DMS53 treated with DMSO at 0.1 percent for 48 hours (cell line): ENCODE data around the gene GTF2IRD1.
A peak's percentile ranks its signal among the peaks of the same experiment; 100 is the strongest.
"Not testable (repeated sequence)": the region's sequence is repeated elsewhere in the genome, so short reads cannot be mapped to it uniquely, and the experiment has no call there.

ENCODE experiments used
- DNase-seq: peaks from one replicate; lab custom pipeline; 2025; ENCODE audit not compliant: unreplicated experiment; lab: John Stamatoyannopoulos, UW

Gene GTF2IRD1

GRCh38 chr7:74485611-74486010, 31.9 kb downstream of the GTF2IRD1 start:
- no peak for DNase-seq

GRCh38 chr7:74488518-74489030, 34.9 kb downstream of the GTF2IRD1 start:
- DNase-seq, result not testable (repeated sequence)

GRCh38 chr7:74489997-74490945, 36.6 kb downstream of the GTF2IRD1 start:
- DNase-seq, result no peak

DNA sequence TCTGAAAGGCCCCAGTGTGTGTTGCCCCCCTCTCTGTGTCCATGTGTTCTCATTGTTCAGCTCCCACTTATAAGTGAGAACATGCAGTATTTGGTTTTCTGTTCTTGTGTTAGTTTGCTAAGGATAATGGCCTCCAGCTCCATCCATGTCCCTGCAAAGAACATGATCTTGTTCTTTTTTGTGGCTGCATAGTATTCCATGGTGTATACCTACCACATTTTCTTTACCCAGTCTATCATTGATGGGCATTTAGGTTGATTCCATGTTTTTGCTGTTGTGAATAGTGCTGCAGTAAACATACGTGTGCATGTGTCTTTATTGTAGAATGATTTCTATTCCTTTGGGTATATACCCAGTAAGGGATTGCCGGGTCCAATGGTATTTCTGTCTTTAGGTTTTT, 37.8 kb downstream of the GTF2IRD1 start:
- not testable (repeated sequence) for DNase-seq

GRCh38 chr7:74493295-74493694, 39.6 kb downstream of the GTF2IRD1 start:
- DNase-seq, result no peak

- DNase-seq, result no peak
These were observed 40.4 kb downstream of the GTF2IRD1 start for GRCh38 chr7:74494076-74494548.

DNA sequence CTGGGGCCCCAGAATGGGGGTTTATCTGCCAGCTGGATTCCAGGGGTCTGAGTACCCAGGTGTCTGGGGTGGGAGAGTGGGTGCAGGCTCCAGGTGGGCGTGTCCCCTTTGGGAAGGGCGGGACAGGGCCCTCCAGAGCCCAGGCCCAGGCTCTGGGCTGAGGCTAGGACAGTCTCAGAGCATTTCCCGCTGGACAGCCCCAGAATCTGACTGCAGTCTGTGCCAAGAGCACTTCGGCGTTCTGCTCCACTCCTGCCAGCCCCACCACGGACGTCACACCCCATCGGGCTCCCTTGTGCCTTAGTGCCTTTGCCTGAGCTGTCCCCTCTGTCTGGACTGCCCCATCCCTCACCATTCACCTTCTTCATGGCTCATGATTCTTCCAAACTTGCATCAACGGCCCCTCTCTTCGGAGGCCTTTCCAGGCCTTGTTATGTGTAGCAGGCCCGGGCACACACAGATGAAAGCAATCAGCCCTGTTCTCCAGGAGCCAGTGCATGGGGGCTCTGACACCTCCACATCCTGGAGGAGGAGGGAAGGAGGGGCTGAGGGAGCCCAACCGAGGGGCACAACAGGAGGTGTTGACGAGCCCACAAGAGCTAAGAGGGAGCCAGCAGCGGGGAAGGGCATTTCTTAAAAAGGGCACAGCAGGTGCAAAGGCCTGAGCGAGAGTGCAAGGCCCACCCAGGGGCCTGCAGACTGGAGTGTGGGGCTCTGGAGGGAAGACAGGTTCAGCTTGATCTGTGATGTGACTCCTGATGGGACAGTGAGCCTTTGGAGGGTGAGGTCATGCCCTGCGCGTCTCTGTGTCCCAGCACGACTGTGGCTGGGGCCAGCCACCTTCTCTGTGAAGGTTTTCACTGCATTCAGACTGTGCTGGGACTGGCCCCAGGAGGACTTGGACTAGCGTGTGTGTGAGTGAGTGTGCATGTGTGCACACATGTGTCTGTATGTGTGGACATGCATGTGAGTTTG, 41.7 kb downstream of the GTF2IRD1 start:
- no peak for DNase-seq

GRCh38 chr7:74496272-74496671, 42.6 kb downstream of the GTF2IRD1 start:
- DNase-seq, result no peak

DNA sequence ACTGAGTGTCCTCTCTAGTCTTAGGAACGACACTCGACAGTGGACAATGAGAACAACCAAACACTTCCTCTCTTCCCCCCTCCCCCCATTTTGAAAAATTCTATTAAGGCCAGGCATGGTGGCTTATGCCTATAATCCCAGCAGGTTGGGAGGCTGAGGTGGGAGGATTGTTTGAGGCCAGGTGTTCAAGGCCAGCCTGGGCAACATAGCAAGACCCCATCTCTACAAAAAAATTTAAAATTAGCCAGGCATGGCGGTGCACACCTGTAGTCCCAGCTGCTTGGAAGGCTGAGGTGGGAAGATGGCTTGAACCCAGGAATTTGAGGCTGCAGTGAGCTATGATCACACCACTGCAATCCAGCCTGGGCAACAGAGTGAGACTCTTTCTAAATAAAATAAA, 43.1 kb downstream of the GTF2IRD1 start:
- not testable (repeated sequence) for DNase-seq

- DNase-seq, result no peak
These were observed 44.6 kb downstream of the GTF2IRD1 start for GRCh38 chr7:74498354-74498753.

- DNase-seq, result no peak
These were observed 45.5 kb downstream of the GTF2IRD1 start for GRCh38 chr7:74498996-74499834.

GRCh38 chr7:74499835-74500388, 46.2 kb downstream of the GTF2IRD1 start:
- no peak for DNase-seq

DNA sequence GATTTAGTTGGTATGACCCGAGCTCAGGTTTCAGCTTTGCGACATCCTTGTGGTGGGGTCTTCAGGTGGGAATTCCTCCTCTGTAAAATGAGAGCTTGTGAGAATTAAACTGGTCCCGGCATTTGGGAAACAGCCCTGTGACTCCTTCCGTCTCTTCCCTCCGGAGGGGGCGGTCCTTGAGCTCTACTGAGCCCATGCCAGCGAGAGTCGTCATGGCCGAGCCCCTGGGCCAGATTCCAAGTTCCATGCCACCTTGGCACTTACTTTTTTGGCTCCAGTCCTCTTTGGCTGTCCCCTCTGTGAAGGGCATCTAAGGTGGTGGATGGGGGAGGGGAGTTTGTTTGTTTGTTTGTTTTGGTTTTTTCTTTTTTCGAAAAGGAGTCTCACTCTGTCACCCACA, 47.6 kb downstream of the GTF2IRD1 start:
- no peak for DNase-seq

- DNase-seq, result peak; percentile 39
These were observed 48.6 kb downstream of the GTF2IRD1 start for GRCh38 chr7:74502216-74502891.

DNA sequence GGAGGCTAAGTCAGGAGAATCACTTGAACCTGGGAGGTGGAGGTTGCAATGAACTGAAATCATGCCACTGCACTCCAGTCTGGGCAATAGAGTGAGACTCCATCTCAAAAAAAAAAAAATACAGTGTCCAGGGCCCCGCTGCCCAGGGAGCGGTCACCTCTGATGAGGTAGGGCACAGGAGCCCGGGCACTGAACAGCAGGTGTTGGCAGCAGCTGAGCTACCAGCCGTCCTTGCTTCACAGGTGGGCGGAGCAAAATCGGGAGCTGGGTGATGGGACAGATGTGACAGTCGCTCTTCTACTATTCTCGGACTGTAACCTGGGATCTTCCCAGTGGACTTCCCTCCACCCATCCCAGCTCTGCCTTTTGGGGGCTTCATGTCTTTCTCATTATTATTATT, 49.4 kb downstream of the GTF2IRD1 start:
- DNase-seq, result no peak

DNA sequence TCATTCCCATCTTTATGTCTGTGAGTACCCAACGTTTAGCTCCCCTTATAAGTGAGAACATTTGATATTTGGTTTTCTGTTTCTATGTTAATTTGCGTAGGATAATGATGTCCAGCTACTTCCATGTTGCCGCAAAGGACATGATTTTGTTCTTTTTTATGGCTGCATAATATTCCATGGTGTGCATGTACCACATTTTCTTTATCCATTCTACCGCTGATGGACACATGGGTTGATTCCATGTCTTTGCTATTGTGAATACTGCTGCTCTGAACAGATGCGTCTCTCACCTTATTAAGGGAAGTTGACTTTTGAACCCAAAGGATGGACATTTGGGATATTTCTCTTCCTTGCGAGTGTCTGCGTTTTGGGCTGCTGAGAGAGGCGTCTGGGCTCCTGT, 50.2 kb downstream of the GTF2IRD1 start:
- DNase-seq, result no peak

GRCh38 chr7:74505471-74506324, 52.0 kb downstream of the GTF2IRD1 start:
- no peak for DNase-seq

GRCh38 chr7:74506325-74506724, 52.6 kb downstream of the GTF2IRD1 start:
- no peak for DNase-seq
